HG03521 (cell line): ENCODE data around the gene SLC12A9.
"Not testable (repeated sequence)": the region's sequence is repeated elsewhere in the genome, so short reads cannot be mapped to it uniquely, and the experiment has no call there.

ENCODE experiments used
- ATAC-seq: cut with Tn5 transposase; IDR thresholded peaks from one replicate; pipeline ENCODE4 v1.9.1; 2021; ENCODE audit warnings: mild to moderate bottlenecking, moderate library complexity; ENCODE audit not compliant: unreplicated experiment

Gene SLC12A9

GRCh38 chr7:100825215-100825671, 27.3 kb upstream of the SLC12A9 start:
- ATAC-seq: no peak

- ATAC-seq: no peak
Measured at GRCh38 chr7:100825751-100826513, 26.6 kb upstream of the SLC12A9 start.

- no peak for ATAC-seq
Measured at GRCh38 chr7:100826514-100827329, 25.8 kb upstream of the SLC12A9 start.

- ATAC-seq: no peak
Measured at GRCh38 chr7:100827330-100828226, 24.9 kb upstream of the SLC12A9 start, which contains the start of gene EPHB4. TSS of gene EPHB4 (minus strand) at chr7:100827523. CDS start at chr7:100827030, 493 bp downstream.

- ATAC-seq: no peak
Measured at GRCh38 chr7:100829150-100829716, 23.3 kb upstream of the SLC12A9 start.

GRCh38 chr7:100830396-100830795, 22.1 kb upstream of the SLC12A9 start:
- no peak for ATAC-seq

GRCh38 chr7:100832281-100832633, 20.3 kb upstream of the SLC12A9 start:
- ATAC-seq: no peak

GRCh38 chr7:100835903-100836811, 16.4 kb upstream of the SLC12A9 start:
- no peak for ATAC-seq

- no peak for ATAC-seq
Measured at GRCh38 chr7:100836812-100837098, 15.8 kb upstream of the SLC12A9 start.

GRCh38 chr7:100837099-100837836, 15.2 kb upstream of the SLC12A9 start:
- no peak for ATAC-seq

GRCh38 chr7:100839361-100839760, 13.2 kb upstream of the SLC12A9 start:
- no peak for ATAC-seq

- no peak for ATAC-seq
Measured at GRCh38 chr7:100840470-100841100, 11.9 kb upstream of the SLC12A9 start.

GRCh38 chr7:100847360-100847759, 5.2 kb upstream of the SLC12A9 start:
- no peak for ATAC-seq

- ATAC-seq: no peak
Measured at GRCh38 chr7:100854146-100854895, 1.8 kb downstream of the SLC12A9 start.

- not testable (repeated sequence) for ATAC-seq
Measured at GRCh38 chr7:100854899-100855298, 2.4 kb downstream of the SLC12A9 start.

- ATAC-seq: no peak
Measured at GRCh38 chr7:100855515-100855914, 3.0 kb downstream of the SLC12A9 start.

GRCh38 chr7:100856871-100857282, 4.4 kb downstream of the SLC12A9 start:
- no peak for ATAC-seq

- ATAC-seq: no peak
Measured at GRCh38 chr7:100859856-100860255, 7.3 kb downstream of the SLC12A9 start.
